GM21528 (cell line): ENCODE measurements around the gene ARHGEF39.

Experiments
- ATAC-seq: cut with Tn5 transposase; IDR thresholded peaks from one replicate; pipeline ENCODE4 v1.9.1; 2021; ENCODE audit warnings: mild to moderate bottlenecking, moderate library complexity; ENCODE audit not compliant: unreplicated experiment, low FRiP score

The ARHGEF39 gene

DNA sequence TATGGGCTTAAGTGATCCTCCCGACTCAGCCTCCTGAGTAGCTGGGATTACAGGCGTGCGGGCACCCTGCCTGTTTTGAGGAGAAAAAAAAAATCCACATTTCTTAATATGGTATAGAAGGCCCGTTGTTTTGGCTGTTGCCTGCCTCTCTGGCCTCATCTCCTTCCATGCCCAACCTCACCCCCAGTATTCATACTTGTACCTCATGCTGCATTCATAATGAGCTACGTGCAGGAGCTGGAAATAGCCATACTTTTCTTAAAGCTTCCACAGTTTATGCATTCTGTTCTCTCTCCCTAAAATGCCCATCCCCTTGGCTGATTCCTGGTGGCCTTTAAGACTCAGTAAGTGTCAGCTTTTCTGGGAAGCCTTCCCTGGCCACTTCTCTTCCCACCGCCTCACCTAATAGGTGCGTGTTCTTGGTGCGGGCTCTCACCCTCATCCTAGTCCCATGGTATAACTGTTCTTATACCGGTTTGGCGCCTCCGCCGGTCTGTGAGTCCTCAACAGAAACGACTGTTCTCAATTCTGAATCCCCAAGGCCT is 26.8 kb upstream of the ARHGEF39 start:
- ATAC-seq = no peak

DNA sequence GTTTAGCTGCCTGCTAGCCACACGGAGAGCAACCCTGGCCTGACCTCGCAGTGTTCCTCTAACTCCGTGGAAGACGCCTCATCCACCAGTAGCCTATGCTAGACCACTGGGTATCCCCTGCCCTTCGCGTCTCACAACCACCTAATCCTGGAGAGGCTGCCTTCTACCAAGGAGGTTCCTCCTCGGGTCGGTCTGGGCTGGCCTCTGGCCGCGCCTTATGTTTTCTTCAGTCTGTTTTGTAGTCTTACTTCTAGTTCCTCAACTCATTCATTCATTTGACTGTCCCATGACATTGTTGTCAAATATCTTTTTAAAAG is 26.3 kb upstream of the ARHGEF39 start:
- no peak for ATAC-seq

DNA sequence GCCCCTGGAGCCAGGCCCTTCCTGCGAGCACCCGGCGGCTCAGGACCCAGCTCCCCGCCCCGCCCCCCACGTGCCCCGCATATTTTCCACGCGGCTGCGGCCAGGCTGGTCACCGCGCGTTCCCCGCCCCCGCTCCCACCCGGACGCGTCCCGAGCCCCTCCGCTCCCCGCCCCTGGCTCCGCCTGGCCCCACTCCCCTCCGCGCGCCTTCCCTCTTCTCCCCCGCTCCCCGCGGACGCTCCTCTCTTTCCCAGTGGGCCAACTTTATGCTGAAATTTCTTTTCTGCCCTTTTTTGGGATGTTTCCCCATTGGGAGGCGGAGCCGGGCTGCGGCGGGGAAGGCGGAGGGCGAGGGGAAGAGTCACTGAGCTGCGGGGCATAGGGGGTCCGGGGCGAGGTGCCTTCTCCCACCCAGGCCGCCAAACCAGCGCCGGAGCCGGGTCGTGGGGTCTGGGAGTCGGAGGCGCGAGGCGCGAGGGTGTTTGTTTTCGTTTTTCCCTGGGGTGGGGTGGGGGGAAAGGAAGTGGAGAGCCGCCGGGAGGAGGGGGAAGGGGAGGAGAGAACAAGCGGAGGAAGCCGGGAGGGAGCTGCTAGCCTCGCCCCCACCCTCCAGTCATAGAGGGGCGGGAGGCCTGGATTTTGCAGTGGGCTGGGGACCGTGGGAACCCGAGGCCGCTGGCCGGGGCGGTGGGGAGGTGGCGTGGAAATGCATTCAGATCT is 25.8 kb upstream of the ARHGEF39 start:
- no peak for ATAC-seq

DNA sequence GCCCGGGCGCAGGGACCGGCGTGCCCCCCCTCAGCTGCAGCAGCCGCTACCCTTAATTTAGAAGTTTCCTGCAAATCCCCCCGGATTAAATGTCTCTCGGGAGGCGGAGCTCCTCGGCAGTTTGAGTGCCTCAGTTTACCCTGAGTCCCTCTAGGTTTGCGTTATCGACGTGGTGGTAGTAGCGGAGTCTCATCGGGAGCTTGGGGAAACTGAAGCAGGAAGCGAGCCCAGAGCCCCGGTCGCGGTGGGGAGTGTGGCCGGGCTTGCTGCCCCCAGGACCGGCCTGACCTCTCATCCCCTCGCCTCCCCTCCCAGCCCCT is 25.3 kb upstream of the ARHGEF39 start:
- no peak for ATAC-seq

DNA sequence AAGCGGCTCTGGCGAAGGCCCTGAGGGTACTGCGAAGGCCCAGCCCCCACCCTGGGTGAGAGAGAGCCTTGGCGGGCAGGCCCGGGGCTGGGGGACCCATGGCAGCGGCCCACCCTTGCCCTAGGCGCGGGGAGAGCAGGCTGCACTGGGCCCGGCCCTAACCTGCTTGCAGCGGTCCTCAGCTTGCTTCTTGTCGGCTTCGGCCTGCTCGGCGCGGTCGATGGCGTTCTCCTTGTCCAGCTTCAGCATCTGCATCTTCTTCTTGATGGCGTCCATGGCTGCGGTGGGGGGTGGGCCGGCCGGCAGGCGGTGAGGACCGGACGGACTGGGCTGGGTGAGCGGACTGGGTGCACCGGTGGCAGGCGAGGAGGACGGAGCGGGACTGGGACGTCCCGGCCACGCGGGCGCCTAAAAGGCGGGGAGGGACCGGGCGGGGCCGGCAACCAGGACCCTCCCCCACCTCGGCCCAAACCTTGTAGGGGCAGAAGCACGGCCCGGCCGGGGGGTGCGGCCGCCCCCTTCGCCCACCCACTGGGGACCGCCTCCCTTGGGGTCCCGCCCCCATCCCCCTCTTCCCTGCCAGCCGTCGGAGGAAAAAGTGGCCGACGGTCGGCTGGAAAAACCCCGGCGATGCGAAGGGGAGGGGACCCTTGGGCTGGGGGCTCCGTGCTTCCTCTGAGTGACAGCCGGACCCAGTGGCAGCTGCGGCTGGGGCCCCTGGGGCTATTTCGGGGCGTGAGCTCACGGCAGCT is 24.7 kb upstream of the ARHGEF39 start, which contains the start of gene TPM2:
TPM2 (minus strand) TSS at position 384 of the 752 bp plus-strand sequence; CDS start at position 276, 108 bp downstream.
- no peak for ATAC-seq

DNA sequence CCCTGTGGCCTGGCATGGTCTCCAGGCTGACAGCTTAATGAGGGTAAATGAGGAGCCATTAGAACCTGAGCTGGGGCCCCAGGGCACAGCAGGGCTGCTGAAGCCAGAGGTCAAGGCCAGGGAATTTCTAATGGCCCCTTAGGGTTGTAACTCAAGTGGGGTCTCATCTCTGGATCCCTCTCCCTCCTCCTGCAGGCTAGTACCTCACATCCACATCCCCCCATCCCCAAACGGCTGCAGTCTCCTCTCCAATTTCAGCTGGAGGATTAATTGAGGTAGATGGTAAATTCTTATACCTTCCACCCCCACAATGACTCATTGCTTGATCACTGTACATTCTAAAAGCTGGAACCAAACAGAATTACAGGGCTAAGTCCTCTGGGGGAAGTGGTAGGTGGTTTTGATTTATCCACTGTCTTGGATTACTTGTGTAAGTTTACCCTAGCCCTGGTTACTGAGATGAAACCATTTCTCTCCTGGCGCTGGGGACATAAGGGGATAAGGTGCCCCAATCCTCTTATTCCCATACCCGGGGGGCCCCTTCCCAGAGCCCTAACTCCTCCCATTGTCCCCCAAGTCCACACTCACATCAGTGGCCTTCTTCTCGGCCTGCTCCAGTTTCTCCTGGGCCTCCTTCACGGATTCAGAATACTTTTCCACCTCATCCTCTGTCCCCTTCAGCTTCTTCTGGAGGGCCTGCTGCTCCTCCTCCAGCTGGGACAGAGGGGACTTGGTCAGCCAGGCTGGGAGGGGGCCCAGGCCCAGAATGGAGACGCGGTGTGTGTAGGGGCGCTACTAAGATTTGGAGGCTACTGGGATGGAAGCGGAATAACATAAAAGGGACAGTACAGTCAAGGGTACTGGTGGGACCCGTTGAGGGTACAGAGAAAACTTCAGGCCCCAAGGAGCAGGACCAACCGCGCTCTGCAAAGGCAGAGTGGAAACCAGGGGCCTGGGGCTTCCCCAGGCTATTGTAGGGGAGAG is 23.9 kb upstream of the ARHGEF39 start:
- no peak for ATAC-seq

DNA sequence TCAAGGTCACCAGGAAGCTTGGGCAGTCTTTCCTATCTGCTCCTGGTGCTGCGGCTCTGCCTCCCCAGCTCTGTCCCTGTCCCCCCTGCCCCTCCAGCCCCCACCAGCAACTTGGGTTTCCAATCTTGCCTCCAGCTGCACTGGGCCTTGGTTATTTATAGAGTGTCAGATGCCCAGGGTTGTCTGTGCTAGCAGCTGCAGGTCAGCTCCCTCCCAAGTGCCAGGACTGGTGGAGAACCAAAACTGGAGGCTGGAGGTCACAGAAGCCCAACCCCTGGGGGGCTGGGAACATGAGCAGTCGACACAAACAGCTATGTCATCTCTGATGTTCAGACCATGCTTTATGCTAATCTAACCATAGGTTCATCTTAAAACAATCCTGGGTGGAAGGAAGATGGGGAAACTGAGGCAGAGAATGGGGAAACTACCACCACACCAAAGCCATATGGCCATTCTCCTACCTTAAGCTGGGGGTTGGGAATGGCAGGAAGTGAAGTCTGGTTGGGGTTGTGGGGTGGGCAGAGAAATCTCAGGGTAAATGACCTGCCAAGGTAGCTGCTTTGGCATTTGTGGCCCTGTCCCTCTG is 23.1 kb upstream of the ARHGEF39 start:
- no peak for ATAC-seq

DNA sequence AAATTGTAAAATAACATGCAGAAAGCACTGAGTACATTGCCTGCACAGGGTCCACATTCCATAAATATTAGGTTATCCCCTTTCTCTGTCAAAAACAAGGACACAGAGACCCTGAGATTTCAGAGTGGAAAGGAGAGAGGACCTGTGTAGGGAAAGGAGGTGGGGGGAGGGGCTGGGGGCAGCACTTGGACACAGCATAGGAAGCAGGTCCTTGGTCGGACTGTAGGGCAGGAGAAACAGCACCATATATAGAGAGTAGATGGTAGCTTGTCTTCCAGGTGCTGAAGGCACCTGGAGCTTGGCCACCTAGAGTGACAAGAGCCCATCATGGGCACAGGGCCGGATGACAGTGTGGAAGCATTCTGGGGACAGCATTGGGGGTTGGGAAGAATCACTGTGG is 22.3 kb upstream of the ARHGEF39 start:
- ATAC-seq = no peak

DNA sequence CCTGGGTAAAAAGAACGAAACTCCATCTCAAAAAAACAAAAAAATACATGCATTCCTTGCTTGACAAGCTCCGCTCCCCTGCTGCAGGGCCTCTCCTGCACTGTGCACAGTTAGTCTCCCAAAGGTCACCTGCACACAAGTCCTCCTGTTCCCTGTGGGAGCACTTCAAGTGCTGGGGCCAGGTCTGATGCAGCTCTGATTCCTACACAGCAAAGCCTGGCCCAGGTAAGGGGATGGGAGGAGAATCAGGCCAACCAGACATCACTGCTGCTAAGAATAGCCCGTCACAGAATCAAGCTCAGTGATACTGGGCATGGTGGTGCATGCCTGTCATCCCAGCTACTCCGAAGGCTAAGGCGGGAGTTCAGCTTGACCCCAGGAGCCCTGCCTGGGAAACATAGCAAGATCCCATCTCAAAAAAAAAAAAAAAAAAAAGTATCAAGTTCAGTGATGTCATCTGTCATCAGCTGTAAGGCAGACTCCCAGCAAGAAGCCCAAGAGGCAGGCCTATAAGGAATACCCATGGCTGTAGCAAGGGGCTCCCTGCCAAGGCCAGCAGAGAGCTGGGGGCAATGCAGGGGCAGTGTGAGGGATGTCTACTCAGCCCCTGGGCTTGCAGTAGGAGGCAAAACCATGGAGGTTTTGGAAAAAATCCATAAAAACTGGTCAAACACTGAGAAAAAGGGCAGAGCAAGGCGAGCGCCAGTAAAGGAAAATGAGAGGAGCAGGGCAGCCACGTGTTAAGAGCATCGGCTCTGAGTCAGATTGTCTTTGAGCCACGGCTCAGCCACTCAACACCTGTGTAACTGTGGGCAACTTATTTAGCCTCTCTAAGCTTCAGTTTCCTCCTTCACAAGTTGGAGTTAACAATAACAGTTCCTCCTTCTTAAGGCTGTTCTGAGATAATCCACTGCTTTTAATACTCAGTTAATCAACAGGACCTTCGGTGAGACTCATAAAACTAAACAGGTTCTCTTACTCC is 21.5 kb upstream of the ARHGEF39 start:
- ATAC-seq = no peak

DNA sequence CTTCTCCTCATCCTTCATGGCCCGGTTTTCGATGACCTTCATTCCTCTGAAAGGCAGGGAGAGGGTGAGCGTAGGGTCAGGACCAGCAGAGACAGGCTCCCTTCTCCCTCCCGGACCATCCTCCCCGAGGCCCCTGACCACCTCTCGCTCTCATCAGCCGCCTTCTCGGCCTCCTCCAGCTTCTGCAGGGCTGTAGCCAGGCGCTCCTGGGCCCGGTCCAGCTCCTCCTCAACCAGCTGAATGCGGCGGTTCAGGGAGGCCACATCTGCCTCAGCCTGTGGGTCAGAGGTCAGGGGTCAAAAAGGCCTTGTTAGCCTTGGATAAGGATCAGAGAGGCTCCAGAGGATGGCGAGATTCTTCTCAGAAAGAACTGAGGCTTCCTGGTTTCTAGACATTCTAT is 20.5 kb upstream of the ARHGEF39 start:
- ATAC-seq = no peak

DNA sequence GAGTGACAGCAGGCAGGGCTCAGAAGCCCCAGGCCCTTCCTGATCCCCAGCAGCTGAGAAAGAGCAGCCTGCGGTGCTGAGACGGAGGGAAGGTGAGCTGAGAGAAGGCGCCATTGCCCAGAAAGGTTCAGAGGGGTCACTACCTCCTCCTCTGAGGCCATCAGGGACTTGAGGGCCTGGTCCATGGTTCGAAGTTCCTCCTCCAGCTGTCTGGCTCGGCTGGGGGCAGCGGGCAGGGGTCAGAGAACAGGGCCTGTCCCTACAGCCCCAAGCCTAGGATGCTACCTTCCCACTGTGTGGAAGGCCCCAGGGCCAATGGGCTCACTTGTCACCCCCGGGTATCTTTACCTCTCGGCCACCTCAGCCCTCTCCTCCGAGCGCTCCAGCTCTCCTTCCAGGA is 19.9 kb upstream of the ARHGEF39 start:
- no peak for ATAC-seq

DNA sequence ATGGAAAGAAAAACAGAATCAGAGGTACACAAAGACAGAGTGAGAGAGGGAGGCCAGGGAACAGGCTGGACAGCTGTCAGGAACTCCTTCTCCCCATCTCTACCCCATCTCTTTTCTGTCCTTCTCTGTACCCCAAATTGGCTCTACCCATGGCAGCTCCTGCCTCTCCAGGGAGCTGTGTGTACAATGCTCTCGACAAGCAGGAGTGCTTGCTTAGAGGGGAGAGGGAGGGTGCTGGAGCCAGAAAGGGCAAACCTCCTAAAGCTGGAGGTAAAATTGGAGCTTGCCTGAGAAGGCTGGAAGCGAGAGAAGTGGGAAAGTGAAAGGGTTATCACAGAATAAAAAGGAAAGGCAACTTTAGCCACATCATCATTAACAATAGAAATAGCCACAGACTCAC is 18.3 kb upstream of the ARHGEF39 start:
- ATAC-seq = no peak

DNA sequence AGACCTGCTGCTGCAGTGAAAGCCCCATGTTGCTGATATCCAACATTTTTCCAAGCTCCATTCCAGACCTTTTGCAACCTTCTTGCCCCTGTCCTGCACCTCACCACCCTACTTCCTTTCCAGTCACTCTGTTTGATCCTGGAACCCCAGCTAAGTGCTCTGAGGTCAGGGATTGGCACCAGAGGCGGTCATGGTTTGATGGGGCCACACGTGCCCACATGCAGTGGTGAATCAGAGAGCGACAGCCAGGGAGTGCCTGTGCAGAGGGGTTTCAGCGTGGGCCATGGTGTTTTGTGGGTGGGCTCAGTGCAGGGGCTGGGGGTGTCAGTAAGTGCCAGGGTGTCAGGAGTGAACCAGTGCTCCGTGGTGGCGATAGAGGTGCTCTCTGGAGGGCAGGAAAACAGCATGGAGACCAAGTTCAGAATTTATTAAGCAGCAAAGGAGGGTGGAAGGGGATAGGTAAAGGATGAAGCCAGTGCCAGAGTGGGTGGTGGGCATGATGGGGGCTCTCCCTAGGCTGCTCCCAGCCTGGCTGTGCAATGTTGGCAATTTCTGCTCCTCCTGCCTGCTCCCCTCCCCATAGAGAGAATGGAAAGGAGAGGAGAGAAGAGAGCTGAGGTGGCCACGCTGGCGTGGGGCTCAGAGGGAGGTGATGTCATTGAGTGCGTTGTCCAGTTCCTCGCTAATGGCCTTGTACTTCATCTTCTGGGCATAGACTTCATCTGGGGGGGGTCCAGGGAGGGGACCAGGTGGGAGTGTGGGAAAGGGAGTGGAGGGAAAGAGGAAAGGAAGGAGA is 17.7 kb upstream of the ARHGEF39 start:
- ATAC-seq = no peak

DNA sequence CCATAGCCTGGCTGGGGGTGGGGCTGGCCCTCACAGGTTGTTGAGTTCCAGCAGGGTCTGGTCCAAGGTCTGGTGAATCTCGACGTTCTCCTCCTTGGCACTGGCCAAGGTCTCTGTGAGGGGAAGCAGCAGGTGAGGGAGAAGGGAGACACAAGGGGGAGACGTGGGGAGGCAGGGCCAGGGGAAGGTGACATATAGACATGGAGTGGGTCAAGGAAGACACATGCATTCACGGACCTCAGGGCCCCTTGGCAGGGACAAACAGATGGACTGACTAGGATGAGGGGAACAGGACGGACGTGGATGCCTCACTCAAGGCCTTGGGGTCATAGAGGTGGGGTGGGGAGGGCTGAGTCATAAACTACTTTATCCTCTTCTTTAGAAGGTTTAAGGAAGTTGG is 17.1 kb upstream of the ARHGEF39 start:
- ATAC-seq = no peak

DNA sequence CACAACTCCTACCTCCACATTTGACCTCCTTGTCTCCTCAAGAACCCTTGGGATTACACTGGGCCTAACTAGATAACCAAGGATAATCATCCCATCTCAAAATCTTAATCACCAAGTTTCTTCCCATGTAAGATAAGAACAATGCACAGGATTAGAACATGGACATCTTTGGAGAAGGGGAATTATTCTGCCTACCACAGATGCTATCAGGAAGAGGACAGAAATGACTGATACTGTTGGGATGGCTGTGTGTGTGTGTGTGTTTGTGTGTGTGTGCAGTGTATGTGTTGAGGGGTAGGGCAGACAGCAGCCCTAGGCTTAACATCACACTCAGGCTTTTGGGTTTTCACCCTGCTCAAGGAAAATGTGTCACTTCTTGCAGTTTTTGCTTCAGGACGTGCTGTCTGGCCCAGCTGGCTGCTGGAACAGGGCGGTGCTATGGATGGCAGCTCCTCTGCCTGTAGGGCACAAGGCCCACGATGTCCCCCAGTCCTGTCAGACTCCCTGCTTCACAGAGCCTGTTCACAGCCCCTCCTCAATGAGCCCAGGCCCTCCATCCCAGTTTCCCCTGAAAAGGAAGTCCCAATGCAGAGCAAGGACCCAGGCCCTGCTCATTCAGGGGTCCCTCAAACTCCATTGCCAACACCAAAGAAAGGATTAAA is 16.5 kb upstream of the ARHGEF39 start:
- no peak for ATAC-seq

DNA sequence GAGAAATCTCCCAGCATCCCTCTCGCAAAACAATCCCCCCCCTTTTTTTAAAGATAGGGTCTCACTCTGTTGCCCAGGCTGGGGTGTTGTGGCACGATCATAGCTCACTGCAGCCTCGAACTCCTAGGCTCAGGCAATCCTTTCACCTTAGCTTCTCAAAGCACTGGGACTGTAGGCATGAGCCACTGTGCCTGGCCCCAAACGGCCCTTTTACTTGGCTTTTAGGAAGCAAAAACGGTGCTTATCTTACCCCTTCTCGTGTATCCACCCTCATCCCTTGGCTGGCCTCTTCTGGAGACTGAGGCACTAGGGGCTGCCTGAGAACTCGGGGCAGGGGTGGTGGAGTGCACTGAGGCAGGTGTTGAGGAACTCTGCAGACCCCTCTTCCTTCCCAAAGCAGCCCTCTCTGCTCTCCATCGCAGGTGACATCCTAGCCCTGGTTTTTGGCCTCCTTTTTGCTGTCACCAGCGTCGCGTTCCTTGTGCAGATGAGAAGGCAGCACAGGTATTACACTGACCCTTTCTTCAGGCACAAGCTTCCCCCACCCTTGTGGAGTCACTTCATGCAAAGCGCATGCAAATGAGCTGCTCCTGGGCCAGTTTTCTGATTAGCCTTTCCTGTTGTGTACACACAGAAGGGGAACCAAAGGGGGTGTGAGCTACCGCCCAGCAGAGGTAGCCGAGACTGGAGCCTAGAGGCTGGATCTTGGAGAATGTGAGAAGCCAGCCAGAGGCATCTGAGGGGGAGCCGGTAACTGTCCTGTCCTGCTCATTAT is 15.5 kb upstream of the ARHGEF39 start:
- ATAC-seq = no peak

DNA sequence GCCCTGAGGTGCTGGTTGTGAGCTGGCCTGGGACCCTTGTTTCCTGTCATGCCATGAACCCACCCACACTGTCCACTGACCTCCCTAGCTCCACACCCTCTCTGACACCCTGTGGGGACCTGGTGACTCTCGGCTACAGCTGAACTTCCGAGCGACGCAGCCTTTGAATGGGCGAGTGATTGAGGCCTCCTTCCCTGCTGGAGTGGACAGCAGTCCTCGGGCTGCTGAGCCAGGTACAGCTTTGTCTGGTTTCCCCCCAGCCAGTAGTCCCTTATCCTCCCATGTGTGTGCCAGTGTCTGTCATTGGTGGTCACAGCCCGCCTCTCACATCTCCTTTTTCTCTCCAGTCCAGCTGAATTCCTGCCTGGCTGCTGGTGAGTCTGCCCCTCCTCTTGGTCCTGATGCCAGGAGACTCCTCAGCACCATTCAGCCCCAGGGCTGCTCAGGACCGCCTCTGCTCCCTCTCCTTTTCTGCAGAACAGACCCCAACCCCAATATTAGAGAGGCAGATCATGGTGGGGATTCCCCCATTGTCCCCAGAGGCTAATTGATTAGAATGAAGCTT is 14.9 kb upstream of the ARHGEF39 start:
- no peak for ATAC-seq
